K562 (cell line): ENCODE data around the gene TLK2. TPM values are rescaled to one million over a fixed set of nuclear protein-coding genes. Genes with fewer than 3 reads are reported as not detected.

Source experiments
- CCNT2 ChIP-seq: IDR thresholded peaks from 2 replicates; pipeline ENCODE4 v1.6.1; 2011; ENCODE audit warnings: borderline replicate concordance, low read depth, mild to moderate bottlenecking, moderate library complexity, mixed read lengths, low read length; ENCODE audit not compliant: insufficient read length; ENCODE audit errors: extremely low read depth
- CREM ChIP-seq: IDR thresholded peaks from 2 replicates; pipeline ENCODE4 v1.6.1; 2014; ENCODE audit warnings: antibody characterized with exemption, low read depth
- CUX1 ChIP-seq: fragments of 200-800 bp; sonication (Bioruptor generic); IDR thresholded peaks from 2 replicates; pipeline ENCODE4 v1.6.1; 2016; ENCODE audit warnings: missing genetic modification characterization, missing compliant biosample characterization
- E2F6 ChIP-seq, 2 experiments: IDR thresholded peaks; 2 replicates each; pipeline ENCODE4 v1.6.1; 2011; ENCODE audit warnings: borderline replicate concordance in 1 of 2, control low read depth in 1 of 2, low read depth in 1 of 2, low read length in 1 of 2, mild to moderate bottlenecking in 1 of 2, mixed read lengths in 1 of 2, moderate library complexity in 1 of 2; ENCODE audit not compliant: insufficient read depth in 1 of 2, insufficient read length in 1 of 2, poor library complexity in 1 of 2, severe bottlenecking in 1 of 2; ENCODE audit errors: extremely low read depth in 1 of 2
- HEY1 ChIP-seq: fragments of 250-450 bp; sonication (Bioruptor Pico); IDR thresholded peaks from 2 replicates; pipeline ENCODE4 v1.5.0; 2020; ENCODE audit warnings: mild to moderate bottlenecking, moderate library complexity, borderline replicate concordance
- POLR2G ChIP-seq: fragments of 200-400 bp; formaldehyde crosslinking; IDR thresholded peaks from 2 replicates; pipeline ENCODE4 v1.6.1; 2017; ENCODE audit warnings: low read depth, mild to moderate bottlenecking, antibody characterized with exemption, low read length, moderate library complexity
- PRMT5 ChIP-seq: sonication (generic); formaldehyde crosslinking; IDR thresholded peaks from 2 replicates; pipeline ENCODE4 v1.5.0; 2020; ENCODE audit warnings: missing genetic modification reagents
- THRAP3 ChIP-seq: fragments of 450-650 bp; IDR thresholded peaks from 2 replicates; pipeline ENCODE4 v1.6.1; 2016; ENCODE audit warnings: mild to moderate bottlenecking, inconsistent platforms, borderline replicate concordance
- ZFP91 ChIP-seq: sonication (generic); formaldehyde crosslinking; IDR thresholded peaks from 2 replicates; pipeline ENCODE4 v1.8.0; 2022; ENCODE audit warnings: mild to moderate bottlenecking, missing genetic modification reagents
- ZNF75A ChIP-seq: fragments of 450-650 bp; formaldehyde crosslinking; IDR thresholded peaks from 2 replicates; pipeline ENCODE4 v1.4.0; 2020; ENCODE audit warnings: mild to moderate bottlenecking
- polyA plus RNA-seq, 8 experiments: library from polyadenylated mRNA; depleted of rRNA in 4 of 8; stranded (reverse) in 5 of 8; unstranded in 3 of 8; fragments of >200 nt; fragmentation: Nextera tagmentation in 2 of 8; fragmentation: Illumina TruSeq in 1 of 8; extraction: Ambion mirVana in 2 of 8; extraction: Trizol in 1 of 8; gene quantifications; 2 replicates each; pipeline versions ENCODE4 v1.2.1 to v1.2.3, GENCODE V29; 2011 to 2014; ENCODE audit warnings: inconsistent platforms in 1 of 8, missing spikeins in 1 of 8
- total RNA-seq, 7 experiments: library from RNA; depleted of rRNA in 6 of 7; stranded (reverse); fragments of >200 nt in 6 of 7; fragmentation: Illumina TruSeq in 2 of 7; extraction: Trizol in 2 of 7; gene quantifications; 2 replicates each; pipeline versions ENCODE4 v1.2.1 to v1.2.3, GENCODE V29; 2011 to 2021; ENCODE audit warnings: low replicate concordance in 1 of 7

TLK2 gene
- total and polyA plus RNA-seq, 9 of the 15 experiments (the other 6 are each of a cell fraction or from before 2014, with no cell fraction given): 10.1 to 51.9 (median 32.4) TPM

GRCh38 chr17:62478424-62478879 lies at the start of gene TLK2 (continued):
- no peak for TF ChIP-seq CUX1 (CRISPR knock-in tag)
- no peak for TF ChIP-seq THRAP3
- TF ChIP-seq POLR2G: peak; percentile 77
- no peak for TF ChIP-seq HEY1 (CRISPR knock-in tag)
- TF ChIP-seq ZFP91 (CRISPR knock-in tag): no peak
- 0 out of 2 replicates have a peak, but pooled peaks have one; percentile 21 for TF ChIP-seq CREM
- no peak for TF ChIP-seq ZNF75A (CRISPR knock-in tag)
- TF ChIP-seq CCNT2: peak; percentile 27
- no peak for TF ChIP-seq PRMT5 (CRISPR knock-in tag)
- peak; percentile 59 to 87 for TF ChIP-seq E2F6 (IDR thresholded peaks at IDR 0.05; ENCODE audit: borderline replicate concordance in 1 of 2, extremely low read depth in 1 of 2, insufficient read depth in 1 of 2, insufficient read length in 1 of 2, low read depth in 1 of 2, low read length in 1 of 2, poor library complexity in 1 of 2, severe bottlenecking in 1 of 2)
